Kidney capillary endothelial cell (primary cell): Measurements from ENCODE around the gene RNU1-1.
A peak's percentile ranks its signal among the peaks of the same experiment; 100 is the strongest.
"Not testable (repeated sequence)": the region's sequence is repeated elsewhere in the genome, so short reads cannot be mapped to it uniquely, and the experiment has no call there.

Source experiments
- DNase-seq: peaks from one replicate; pipeline ENCODE4 v3.0.0-alpha.2; 2018; ENCODE audit warnings: low spot score

The RNU1-1 gene

GRCh38 chr1:16521679-16522078 lies 7.6 kb upstream of the RNU1-1 start:
- DNase-seq, result not testable (repeated sequence)

- no peak for DNase-seq
Observed at GRCh38 chr1:16521288-16521583, 7.2 kb upstream of the RNU1-1 start.

- not testable (repeated sequence) for DNase-seq
Observed at GRCh38 chr1:16520435-16521287, 6.6 kb upstream of the RNU1-1 start.

- not testable (repeated sequence) for DNase-seq
Observed at GRCh38 chr1:16519255-16519951, 5.3 kb upstream of the RNU1-1 start.

- DNase-seq, result not testable (repeated sequence)
Observed at GRCh38 chr1:16518913-16519254, 4.8 kb upstream of the RNU1-1 start.

- not testable (repeated sequence) for DNase-seq
Observed at GRCh38 chr1:16516694-16517410, 2.8 kb upstream of the RNU1-1 start.

GRCh38 chr1:16513412-16514106 lies 526 bp downstream of the RNU1-1 start:
- peak; percentile 82 for DNase-seq

- DNase-seq, result not testable (repeated sequence)
Observed at GRCh38 chr1:16512624-16513411, 1.3 kb downstream of the RNU1-1 start.

- not testable (repeated sequence) for DNase-seq
Observed at GRCh38 chr1:16511926-16512325, 2.2 kb downstream of the RNU1-1 start.

GRCh38 chr1:16508861-16509445 lies 5.1 kb downstream of the RNU1-1 start:
- DNase-seq, result not testable (repeated sequence)

- DNase-seq, result not testable (repeated sequence)
Observed at GRCh38 chr1:16506364-16507136, 7.5 kb downstream of the RNU1-1 start.

- DNase-seq, result not testable (repeated sequence)
Observed at GRCh38 chr1:16505870-16506269, 8.2 kb downstream of the RNU1-1 start.

- DNase-seq, result no peak
Observed at GRCh38 chr1:16503494-16503893, 10.6 kb downstream of the RNU1-1 start.

- DNase-seq, result not testable (repeated sequence)
Observed at GRCh38 chr1:16501446-16501845, 12.6 kb downstream of the RNU1-1 start.

GRCh38 chr1:16500975-16501374 lies 13.1 kb downstream of the RNU1-1 start:
- DNase-seq, result not testable (repeated sequence)

- not testable (repeated sequence) for DNase-seq
Observed at GRCh38 chr1:16500466-16500865, 13.6 kb downstream of the RNU1-1 start.

- DNase-seq, result peak; percentile 78
Observed at GRCh38 chr1:16498573-16499413, 15.3 kb downstream of the RNU1-1 start.

GRCh38 chr1:16498047-16498446 lies 16.0 kb downstream of the RNU1-1 start:
- not testable (repeated sequence) for DNase-seq

GRCh38 chr1:16497474-16497904 lies 16.6 kb downstream of the RNU1-1 start:
- DNase-seq, result not testable (repeated sequence)
